GM06990 (cell line): Measurements from ENCODE around the gene SHISAL2A.

Experiments used
- DNase-seq: peaks from one replicate; pipeline ENCODE4 v3.0.0-alpha.2; 2011; ENCODE audit not compliant: insufficient read length; ENCODE audit errors: extremely low read depth
- H3K27me3 ChIP-seq: replicated peaks from 2 replicates; pipeline ENCODE4 v1.6.0; 2011; ENCODE audit warnings: low read length; ENCODE audit not compliant: control insufficient read depth, insufficient read depth
- H3K36me3 ChIP-seq: 2 replicates; pipeline ENCODE4 v1.5.1; 2011; ENCODE audit warnings: low read length; ENCODE audit not compliant: control insufficient read depth, insufficient read depth
- H3K4me3 ChIP-seq: replicated peaks from 2 replicates; pipeline ENCODE4 v1.5.1; 2011; ENCODE audit warnings: low read depth, mild to moderate bottlenecking, control low read depth, low read length
- CTCF ChIP-seq: IDR thresholded peaks from 2 replicates; pipeline ENCODE4 v1.5.1; 2011; ENCODE audit warnings: low read length, control low read depth, mild to moderate bottlenecking, inconsistent platforms; ENCODE audit not compliant: insufficient read depth, poor library complexity, severe bottlenecking

Gene SHISAL2A

GRCh38 chr1:52632732-52633290, at the start of gene SHISAL2A:
SHISAL2A (plus strand) TSS chr1:52633168; CDS start chr1:52633494, 326 bp downstream.
- peak; percentile 43 for DNase-seq
- peak within 1 kb of the TSS; percentile 42 for H3K4me3 ChIP-seq
- no peaks in the 10 kb centered on the region for H3K36me3 ChIP-seq
- H3K27me3 ChIP-seq = peaks cover 2% of the 10 kb centered on the region
- TF ChIP-seq CTCF = no peak

DNA sequence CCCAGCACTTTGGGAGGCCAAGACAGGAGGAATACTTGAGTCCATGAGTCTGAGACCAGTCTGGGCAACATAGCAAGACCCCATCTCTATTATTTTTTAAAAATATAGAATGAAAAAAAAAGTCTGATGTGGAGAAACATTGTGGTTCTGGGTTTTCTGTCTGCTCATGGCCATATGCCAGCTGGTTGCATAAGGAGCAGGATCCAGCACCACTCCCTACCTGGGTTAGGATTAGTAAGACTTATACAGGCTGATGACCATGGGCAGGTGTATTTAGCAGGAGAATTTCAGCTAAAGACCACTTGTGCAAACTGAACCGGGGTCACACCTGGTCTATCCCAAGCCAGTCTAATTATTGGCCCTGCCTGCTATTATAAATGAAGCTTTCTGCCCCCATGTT, 47.5 kb upstream of the SHISAL2A start:
- DNase-seq = no peak
- H3K4me3 ChIP-seq = no peak overlapping the region
- no peaks in the 10 kb centered on the region; the same call in 1 of the 2 replicates for H3K27me3 ChIP-seq
- no peaks in the 10 kb centered on the region for H3K36me3 ChIP-seq
- no peak for TF ChIP-seq CTCF

DNA sequence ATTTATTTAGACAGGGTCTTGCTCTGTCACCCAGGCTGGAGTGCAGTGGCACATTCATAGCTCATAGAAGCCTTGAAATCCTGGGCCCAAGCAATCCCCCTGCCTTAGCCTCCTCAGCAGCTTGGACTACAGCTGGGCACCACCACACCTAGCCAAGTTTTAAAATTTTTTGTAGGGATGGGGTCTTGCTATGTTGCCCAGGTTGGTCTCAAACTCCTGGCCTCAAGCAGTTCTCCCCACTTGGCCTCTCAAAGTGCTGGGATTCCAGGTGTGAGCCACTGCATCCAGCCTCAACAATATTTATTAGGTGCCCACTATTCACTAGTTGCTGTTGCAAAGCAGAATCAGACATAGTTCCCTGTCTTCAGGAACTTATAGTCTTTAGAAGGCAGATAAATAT, 44.9 kb upstream of the SHISAL2A start:
- Histone ChIP-seq H3K27me3 (no peaks in the 10 kb centered on the region), H3K4me3 (no peak overlapping the region), H3K36me3 (no peaks in the 10 kb centered on the region)
- no peak for TF ChIP-seq CTCF
- DNase-seq = no peak

GRCh38 chr1:52588535-52588934, 44.4 kb upstream of the SHISAL2A start:
- no peaks in the 10 kb centered on the region for H3K27me3 ChIP-seq
- no peak for TF ChIP-seq CTCF
- no peak for DNase-seq
- H3K4me3 ChIP-seq = no peak overlapping the region
- no peaks in the 10 kb centered on the region for H3K36me3 ChIP-seq

- H3K36me3 ChIP-seq = no peaks in the 10 kb centered on the region
- no peak for DNase-seq
- H3K4me3 ChIP-seq = no peak overlapping the region
- H3K27me3 ChIP-seq = no peaks in the 10 kb centered on the region
- TF ChIP-seq CTCF = no peak
Measured at GRCh38 chr1:52590266-52590665, 42.7 kb upstream of the SHISAL2A start.
